Breast epithelium (tissue), 4 donors: Measurements from ENCODE around the gene HELQ. TPM values are rescaled to one million over a fixed set of nuclear protein-coding genes. Genes with fewer than 3 reads are reported as not detected.
A peak's percentile ranks its signal among the peaks of the same experiment; 100 is the strongest.

Experiments used
- DNase-seq, 2 donors: peaks; one replicate each; pipeline ENCODE4 v3.0.0-alpha.2; 2019; ENCODE audit warnings: low spot score in 2 of 2
- H3K27ac ChIP-seq, 2 donors: fragments of 200-600 bp; sonication (generic) in 1 of 2; one replicate each; pipeline ENCODE4 v1.5.1; 2016 to 2019; ENCODE audit warnings: mild to moderate bottlenecking in 1 of 2
- H3K27me3 ChIP-seq, 2 donors: fragments of 200-600 bp; sonication (generic) in 1 of 2; one replicate each; pipeline versions ENCODE4 v1.5.1 to v1.6.0; 2017 to 2019; ENCODE audit warnings: control low read depth in 1 of 2, mild to moderate bottlenecking in 1 of 2
- H3K36me3 ChIP-seq: fragments of 200-600 bp; one replicate; pipeline ENCODE4 v1.5.1; 2019
- H3K4me1 ChIP-seq, 2 donors: fragments of 200-600 bp; sonication (generic); one replicate each; pipeline ENCODE4 v1.5.1; 2016 to 2019; ENCODE audit warnings: control low read depth in 1 of 2
- H3K4me3 ChIP-seq, 3 donors: fragments of 200-600 bp; sonication (generic); 1 replicate in 2 of 3; 2 replicates in 1 of 3; pipeline ENCODE4 v1.5.1; 2016 to 2019; ENCODE audit warnings: mild to moderate bottlenecking in 3 of 3, moderate library complexity in 2 of 3
- H3K9me3 ChIP-seq, 2 donors: fragments of 200-600 bp; sonication (generic) in 1 of 2; one replicate each; pipeline ENCODE4 v1.5.1; 2016 to 2019; ENCODE audit warnings: control low read depth in 1 of 2
- POLR2A ChIP-seq: fragments of 450-650 bp; IDR thresholded peaks from one replicate; pipeline ENCODE4 v1.6.1; 2016; ENCODE audit warnings: antibody characterized with exemption, mild to moderate bottlenecking, moderate library complexity
- POLR2AphosphoS5 ChIP-seq, 3 donors: sonication (generic); formaldehyde crosslinking; IDR thresholded peaks; one replicate each; pipeline ENCODE4 v1.6.1; 2017; ENCODE audit warnings: antibody characterized with exemption in 3 of 3
- intact Hi-C: fragments of 100-400 bp; cut with DNase I; formaldehyde crosslinking; loops from one replicate; pipeline ENCODE4 v1.15.1; 2023; ENCODE audit warnings: low total_unique reads
- total RNA-seq, 3 donors: library from RNA; depleted of rRNA; stranded (reverse); fragments of >200 nt; gene quantifications; one replicate each; pipeline ENCODE4 v1.1.0, GENCODE V29; 2016
- TF ChIP-seq, protein P1 (sequence below), 3 donors: fragments of 450-650 bp; IDR thresholded peaks; one replicate each; pipeline ENCODE4 v1.5.1; 2016 to 2017; ENCODE audit warnings: antibody characterized with exemption in 3 of 3, mild to moderate bottlenecking in 3 of 3, moderate library complexity in 3 of 3

Gene HELQ
- total RNA-seq, 3 donors from 2014 or later, result 14.4 to 24.3 (median 16.3) TPM

DNA sequence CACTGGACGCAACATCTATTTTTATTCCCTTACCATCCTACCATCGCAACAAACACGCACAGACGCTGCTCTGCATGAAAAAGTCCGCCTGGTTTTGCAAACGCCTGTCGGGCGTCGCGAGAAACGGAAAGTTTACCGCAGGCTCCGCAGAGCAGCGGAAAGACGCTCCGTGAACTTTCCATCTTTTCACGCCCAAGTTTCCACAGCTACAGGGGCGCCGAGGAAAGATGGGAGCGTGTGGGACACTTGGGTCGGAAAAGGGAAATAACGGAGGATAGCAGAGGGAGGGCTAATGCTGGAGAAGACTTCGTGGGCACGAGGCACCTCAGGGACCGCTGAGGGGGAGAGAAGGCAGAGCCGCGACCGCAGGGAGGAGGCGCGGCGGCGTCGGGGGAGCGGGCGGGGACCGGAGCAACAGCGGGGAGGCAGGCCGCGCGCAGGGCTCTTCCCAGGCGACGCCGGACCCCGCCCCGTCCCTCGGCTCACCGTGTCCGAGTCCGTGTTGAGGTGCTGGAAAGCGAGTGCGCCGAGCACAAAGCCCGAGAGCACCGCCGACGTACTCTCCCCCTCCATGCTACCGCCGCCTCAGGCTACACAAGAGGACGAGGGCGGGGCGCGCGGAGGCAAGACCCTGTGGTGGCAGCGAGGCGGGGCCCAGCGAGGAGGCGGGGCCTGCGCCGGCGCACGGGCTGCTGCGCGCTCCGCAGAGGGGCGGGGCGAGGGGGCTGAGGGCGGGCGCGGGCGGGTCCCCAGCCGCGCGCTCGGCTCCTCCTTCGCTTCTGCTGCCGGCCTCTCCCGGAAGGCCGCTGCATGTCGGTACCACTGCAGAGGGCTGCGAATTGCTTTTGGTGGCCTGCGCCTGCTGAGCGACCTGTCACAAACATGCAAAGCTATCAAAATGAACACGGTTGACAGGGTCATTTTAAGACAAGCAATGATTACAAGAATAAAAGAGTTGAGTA lies 29.2 kb upstream of the HELQ start, which contains the start of gene ABRAXAS1:
ABRAXAS1 (minus strand) TSS at position 601 of the 962 bp plus-strand sequence; CDS start at position 573, 28 bp downstream.
- TF ChIP-seq POLR2AphosphoS5 (IDR thresholded peaks at IDR 0.05) (peak; percentile 52 to 66 (median 58)), POLR2A (no peak)
- TF ChIP-seq, protein P1, sequence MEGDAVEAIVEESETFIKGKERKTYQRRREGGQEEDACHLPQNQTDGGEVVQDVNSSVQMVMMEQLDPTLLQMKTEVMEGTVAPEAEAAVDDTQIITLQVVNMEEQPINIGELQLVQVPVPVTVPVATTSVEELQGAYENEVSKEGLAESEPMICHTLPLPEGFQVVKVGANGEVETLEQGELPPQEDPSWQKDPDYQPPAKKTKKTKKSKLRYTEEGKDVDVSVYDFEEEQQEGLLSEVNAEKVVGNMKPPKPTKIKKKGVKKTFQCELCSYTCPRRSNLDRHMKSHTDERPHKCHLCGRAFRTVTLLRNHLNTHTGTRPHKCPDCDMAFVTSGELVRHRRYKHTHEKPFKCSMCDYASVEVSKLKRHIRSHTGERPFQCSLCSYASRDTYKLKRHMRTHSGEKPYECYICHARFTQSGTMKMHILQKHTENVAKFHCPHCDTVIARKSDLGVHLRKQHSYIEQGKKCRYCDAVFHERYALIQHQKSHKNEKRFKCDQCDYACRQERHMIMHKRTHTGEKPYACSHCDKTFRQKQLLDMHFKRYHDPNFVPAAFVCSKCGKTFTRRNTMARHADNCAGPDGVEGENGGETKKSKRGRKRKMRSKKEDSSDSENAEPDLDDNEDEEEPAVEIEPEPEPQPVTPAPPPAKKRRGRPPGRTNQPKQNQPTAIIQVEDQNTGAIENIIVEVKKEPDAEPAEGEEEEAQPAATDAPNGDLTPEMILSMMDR (IDR thresholded peaks at IDR 0.05), result no peak
- no peaks in the 10 kb centered on the region for H3K27me3 ChIP-seq
- H3K27ac ChIP-seq, result peak within 1 kb of the TSS; percentile 77 to 95
- H3K4me1 ChIP-seq, result no peaks in the 10 kb centered on the region
- no peaks in the 10 kb centered on the region for H3K36me3 ChIP-seq
- peak within 1 kb of the TSS; percentile 57 to 87 (median 82) for H3K4me3 ChIP-seq
- intact Hi-C loops, result no loop called here
- DNase-seq, result peak; percentile 85 to 89
- no peaks in the 10 kb centered on the region for H3K9me3 ChIP-seq

DNA sequence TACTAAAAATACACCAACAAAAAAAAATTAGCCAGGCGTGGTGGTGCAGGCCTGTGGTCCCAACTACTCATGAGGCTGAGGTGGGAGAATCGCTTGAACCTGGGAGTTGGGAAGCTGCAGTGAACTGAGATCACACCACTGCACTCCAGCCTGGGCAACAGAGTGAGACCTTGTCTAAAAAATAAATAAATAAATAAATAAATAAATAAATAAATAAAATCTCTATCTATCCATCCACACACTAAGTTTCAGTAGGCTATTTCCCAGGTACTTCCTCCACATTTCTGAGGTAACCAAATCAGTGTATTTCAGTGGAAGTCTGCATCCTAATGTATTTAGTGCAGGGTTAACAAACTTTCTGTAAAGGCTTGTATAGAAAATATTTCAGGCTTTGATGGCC lies 18.3 kb upstream of the HELQ start:
- TF ChIP-seq POLR2AphosphoS5 (IDR thresholded peaks at IDR 0.05) (no peak), POLR2A (no peak)
- TF ChIP-seq, protein P1 (IDR thresholded peaks at IDR 0.05), result no peak
- no peaks in the 10 kb centered on the region for H3K9me3 ChIP-seq
- H3K4me3 ChIP-seq, result no peak overlapping the region
- H3K27me3 ChIP-seq, result no peaks in the 10 kb centered on the region
- no peaks in the 10 kb centered on the region for H3K4me1 ChIP-seq
- H3K36me3 ChIP-seq, result no peaks in the 10 kb centered on the region
- no peak overlapping the region for H3K27ac ChIP-seq
- intact Hi-C loops, result no loop called here
- no peak for DNase-seq

DNA sequence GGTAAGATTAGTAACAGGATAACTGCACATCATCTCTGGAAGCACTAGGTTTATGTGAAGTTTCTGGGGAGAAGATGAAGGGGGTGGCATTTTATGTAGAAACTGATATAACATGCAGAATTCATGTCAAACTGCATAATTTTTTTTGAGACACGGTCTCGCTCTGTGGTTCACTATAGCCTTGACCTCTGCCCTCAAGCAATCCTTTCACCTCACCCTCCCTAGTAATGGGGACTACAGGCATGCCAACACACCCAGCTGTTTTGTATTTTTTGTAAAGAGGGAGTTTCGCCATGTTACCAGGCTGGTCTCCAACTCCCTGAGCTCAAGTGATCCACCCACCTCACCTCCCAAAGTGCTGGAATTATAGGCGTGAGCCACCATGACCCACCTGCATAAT lies 17.8 kb upstream of the HELQ start:
- Histone ChIP-seq H3K4me1 (no peaks in the 10 kb centered on the region), H3K9me3 (no peaks in the 10 kb centered on the region), H3K4me3 (no peak overlapping the region), H3K27ac (no peak overlapping the region), H3K27me3 (no peaks in the 10 kb centered on the region), H3K36me3 (no peaks in the 10 kb centered on the region)
- no peak for DNase-seq
- intact Hi-C loops, result no loop called here
- TF ChIP-seq POLR2A (no peak), POLR2AphosphoS5 (IDR thresholded peaks at IDR 0.05) (no peak)
- TF ChIP-seq, protein P1 (IDR thresholded peaks at IDR 0.05), result no peak

DNA sequence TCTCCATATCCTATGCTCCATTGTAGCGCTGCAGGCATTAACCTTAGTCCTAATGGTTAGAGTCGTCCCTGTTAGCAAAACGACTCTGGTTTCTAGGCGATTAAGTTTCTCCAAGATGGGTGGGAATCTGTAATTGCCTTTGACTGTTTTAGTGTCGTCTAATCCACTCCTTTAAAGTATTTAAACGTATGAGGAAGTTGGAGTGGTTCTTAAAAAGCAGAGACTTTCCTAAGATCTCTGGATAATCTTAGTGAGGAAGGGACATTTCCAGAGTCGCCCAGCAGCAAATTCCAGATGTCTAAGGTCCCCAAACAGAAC lies 520 bp upstream of the HELQ start:
- Histone ChIP-seq H3K27me3 (no peaks in the 10 kb centered on the region), H3K36me3 (peaks cover 5% of the 10 kb centered on the region), H3K4me1 (peaks cover 0 to 5% of the 10 kb centered on the region in 2 donors), H3K27ac (peak overlapping the region; percentile 98), H3K9me3 (no peaks in the 10 kb centered on the region), H3K4me3 (peak overlapping the region; percentile 70 to 85 (median 83))
- TF ChIP-seq, protein P1 (IDR thresholded peaks at IDR 0.05), result no peak
- no peak for DNase-seq
- intact Hi-C loops, result no loop called here

DNA sequence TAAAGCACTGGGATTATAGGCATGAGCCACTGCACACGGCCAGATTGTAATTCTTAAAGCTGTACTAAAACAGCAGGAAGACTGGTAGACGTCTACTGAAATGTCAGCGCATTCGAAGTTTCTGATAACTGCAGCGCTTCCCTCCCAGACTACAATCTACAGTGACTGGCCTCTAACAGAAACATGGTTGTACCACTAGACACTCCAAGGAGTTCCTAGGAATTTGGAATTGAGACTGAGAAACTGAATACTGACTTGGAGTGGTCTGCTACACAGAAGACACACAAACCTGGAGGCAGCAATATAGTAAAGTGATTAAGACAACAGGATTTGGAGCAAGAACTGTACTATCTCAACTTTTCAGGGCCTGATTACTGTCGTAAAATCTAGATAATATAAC lies 937 bp downstream of the HELQ start:
- H3K36me3 ChIP-seq, result peaks cover 4% of the 10 kb centered on the region

More for the DNA sequence above, 937 bp downstream of the HELQ start:
- DNase-seq, result no peak
- TF ChIP-seq POLR2AphosphoS5 (IDR thresholded peaks at IDR 0.05) (no peak), POLR2A (no peak)
- TF ChIP-seq, protein P1 (IDR thresholded peaks at IDR 0.05), result no peak
- Histone ChIP-seq H3K4me3 (peak overlapping the region; percentile 70 to 85 (median 83)), H3K9me3 (no peaks in the 10 kb centered on the region), H3K27ac (peak overlapping the region; percentile 98), H3K4me1 (peaks cover 0 to 5% of the 10 kb centered on the region in 2 donors), H3K27me3 (no peaks in the 10 kb centered on the region)
- intact Hi-C loops, result no loop called here
